Left colon (tissue), 2 donors: ENCODE measurements around the gene ANO7. TPM values are rescaled to one million over a fixed set of nuclear protein-coding genes. Genes with fewer than 3 reads are reported as not detected.

Source experiments
- ATAC-seq: fragments of 200-7000 bp; cut with Tn5 transposase; one replicate; pipeline ENCODE4 v1.9.1; 2020; ENCODE audit warnings: mild to moderate bottlenecking, moderate library complexity
- DNase-seq, 2 donors: peaks; one replicate each; pipeline ENCODE4 v3.0.0-alpha.2; 2020
- intact Hi-C, 2 donors: fragments of 100-400 bp; cut with DNase I in 1 of 2; cut with micrococcal nuclease in 1 of 2; formaldehyde crosslinking; loops; one replicate each; pipeline versions ENCODE4 v1.11.2 to v1.14.0; 2022; cut with DNase I, micrococcal nuclease
- long read RNA-seq: library from polyadenylated mRNA; unstranded; transcript quantifications from one replicate; pipeline ENCODE4 v2.0.0, GENCODE V29; 2021
- total RNA-seq, 2 donors: library from RNA; stranded (reverse); fragmentation: NEBNext Ultra II Directional; extraction: Animal tissue kit (Norgen Biotek cat#: 25700); gene quantifications; one replicate each; pipeline ENCODE4 v1.2.1, GENCODE V29; 2021
- donor health status: DM: no; HTN: no; CAD: no.
- donor health status: DM: yes; HTN: yes; CAD: no.

ANO7 gene
- 100 to 1,000 TPM in 1 of 2 donors, 10 to 100 TPM in 1; 75.4 to 114 TPM for total RNA-seq
- long read RNA-seq, partial matches to known transcripts, result 3 of 12 reads
- long read RNA-seq, other reads (novel, unspliced or antisense), result 8 of 12 reads

- peak; percentile 82 for ATAC-seq
- DNase-seq, result peak; percentile 71 to 74
- intact Hi-C loops, result no loop called here
Measured at GRCh38 chr2:241188361-241189092, at the start of gene ANO7. ANO7 (plus strand) TSS chr2:241188677; CDS start chr2:241190064, 1,387 bp downstream.

GRCh38 chr2:241139531-241140444 is 48.7 kb upstream of the ANO7 start:
- DNase-seq (no peak), ATAC-seq (no peak)
- intact Hi-C loops, result no loop called here

- no peak for ATAC-seq
- no peak for DNase-seq
- intact Hi-C loops, result no loop called here
Measured at GRCh38 chr2:241140445-241140840, 48.0 kb upstream of the ANO7 start.

GRCh38 chr2:241141214-241141770 is 47.2 kb upstream of the ANO7 start:
- no peak for DNase-seq
- ATAC-seq, result no peak
- intact Hi-C loops, result no loop called here

- ATAC-seq (no peak), DNase-seq (no peak)
- intact Hi-C loops, result no loop called here
Measured at GRCh38 chr2:241142063-241142462, 46.4 kb upstream of the ANO7 start.

GRCh38 chr2:241142593-241142992 is 45.9 kb upstream of the ANO7 start:
- DNase-seq, result no peak
- intact Hi-C loops, result no loop called here
- no peak for ATAC-seq

GRCh38 chr2:241146286-241146685 is 42.2 kb upstream of the ANO7 start:
- DNase-seq (no peak), ATAC-seq (no peak)
- intact Hi-C loops, result no loop called here

- intact Hi-C loops, result no loop called here
- DNase-seq (no peak), ATAC-seq (no peak)
Measured at GRCh38 chr2:241147336-241147735, 41.1 kb upstream of the ANO7 start.

GRCh38 chr2:241148239-241148638 is 40.2 kb upstream of the ANO7 start:
- DNase-seq, result no peak
- intact Hi-C loops, result no loop called here
- ATAC-seq, result no peak

- intact Hi-C loops, result no loop called here
- ATAC-seq (peak; percentile 87), DNase-seq (peak; percentile 95 to 98)
Measured at GRCh38 chr2:241148891-241149674, 39.4 kb upstream of the ANO7 start, which contains the start of gene PASK. PASK (minus strand) TSS chr2:241149472; CDS start chr2:241143032, 6,440 bp downstream.

GRCh38 chr2:241149675-241149924 is 38.9 kb upstream of the ANO7 start:
- intact Hi-C loops, result no loop called here
- DNase-seq (no peak), ATAC-seq (no peak)

GRCh38 chr2:241149925-241150659 is 38.4 kb upstream of the ANO7 start, which contains the start of gene PPP1R7:
PPP1R7 (plus strand) TSS chr2:241150467; CDS start chr2:241150496, 29 bp downstream.
- ATAC-seq (peak; percentile 86), DNase-seq (peak; percentile 94 to 95)
- intact Hi-C loops, result no loop called here

- intact Hi-C loops, result no loop called here
- DNase-seq (peak in 1 of 2 donors; percentile 61), ATAC-seq (peak; percentile 19)
Measured at GRCh38 chr2:241150660-241151530, 37.6 kb upstream of the ANO7 start.

GRCh38 chr2:241151934-241152660 is 36.4 kb upstream of the ANO7 start:
- intact Hi-C loops, result no loop called here
- ATAC-seq, result no peak
- DNase-seq, result no peak

- no peak for ATAC-seq
- intact Hi-C loops, result no loop called here
- DNase-seq, result no peak
Measured at GRCh38 chr2:241153616-241154015, 34.9 kb upstream of the ANO7 start.

GRCh38 chr2:241154915-241155314 is 33.6 kb upstream of the ANO7 start:
- intact Hi-C loops, result no loop called here
- ATAC-seq, result no peak

GRCh38 chr2:241155936-241156335 is 32.5 kb upstream of the ANO7 start:
- intact Hi-C loops, result no loop called here
- ATAC-seq (no peak), DNase-seq (no peak)

More at GRCh38 chr2:241154915-241155314, 33.6 kb upstream of the ANO7 start:
- no peak for DNase-seq
